ENCODE data around the gene LIPI.

Gene LIPI

DNA sequence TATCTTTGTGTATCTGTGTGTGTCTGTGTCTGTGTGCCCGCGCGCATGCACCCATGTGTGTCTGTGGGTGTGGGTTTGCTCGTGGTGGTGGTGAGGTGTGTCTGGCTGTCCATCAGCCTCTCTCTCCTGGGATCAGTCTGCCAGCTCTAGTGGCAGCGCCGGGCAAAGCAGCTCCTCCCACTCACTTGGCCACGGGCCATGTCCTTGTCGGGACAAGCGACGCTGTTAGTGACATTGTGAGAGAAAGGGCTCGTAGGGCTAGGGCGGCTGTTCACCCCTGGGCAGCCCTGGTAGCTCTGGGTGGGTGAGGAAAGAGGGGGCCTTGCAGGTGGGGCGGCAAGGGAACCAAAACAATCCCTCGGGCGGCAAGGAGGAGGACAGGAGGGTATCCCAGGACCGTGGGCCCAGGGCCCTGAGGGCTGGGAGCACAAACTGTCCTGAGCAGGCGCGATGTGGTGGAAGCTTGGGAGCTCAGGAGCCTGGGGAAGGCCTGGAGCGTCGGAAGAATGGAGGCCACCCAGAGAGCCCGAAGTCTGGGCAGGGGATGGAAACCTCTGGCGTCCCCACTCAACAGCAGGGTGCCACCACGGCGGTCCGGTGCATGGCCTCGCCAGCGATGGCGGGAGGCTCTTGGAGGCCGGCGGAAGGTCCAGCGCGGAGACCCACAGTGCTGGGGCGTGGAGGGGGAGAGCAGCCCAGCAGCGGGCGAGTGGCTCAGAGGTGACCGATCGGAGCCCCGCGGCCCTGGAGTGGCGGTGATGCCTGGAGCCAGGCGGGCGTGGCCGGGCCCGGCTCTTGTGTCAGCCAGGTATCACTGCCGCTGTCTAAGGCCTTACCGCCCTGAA lies 140.5 kb downstream of the LIPI start:
- ChIA-PET POLR2A (no interaction called here), CTCF (no interaction called here)
- no peaks in the 10 kb centered on the region; a peak in 1 of 3 replicates for H3K36me3 ChIP-seq (ENCODE audit: control insufficient read depth in 2 of 2, insufficient read depth in 1 of 2, low read length in 2 of 2)
- no peaks in the 10 kb centered on the region for H3K4me1 ChIP-seq (ENCODE audit: control insufficient read depth, insufficient read depth, low read length)
- H3K27ac ChIP-seq (ENCODE audit: extremely low read depth, low read depth, low read length), result no peak overlapping the region
- H3K9me3 ChIP-seq (ENCODE audit: control insufficient read depth, insufficient read depth, low read depth, low read length), result no peaks in the 10 kb centered on the region
- H3K4me3 ChIP-seq (ENCODE audit: low read depth, low read length), result no peak overlapping the region
- TF ChIP-seq ZNF791 (tag by site-specific recombination; IDR thresholded peaks at IDR 0.05) (no peak), MEIS1 (CRISPR knock-in tag; IDR thresholded peaks at IDR 0.05; ENCODE audit: borderline replicate concordance) (no peak), TSHZ1 (tag by site-specific recombination; IDR thresholded peaks at IDR 0.05; ENCODE audit: borderline replicate concordance) (no peak), ZNF416 (tag by site-specific recombination; IDR thresholded peaks at IDR 0.05) (no peak), ZNF449 (tag by site-specific recombination; IDR thresholded peaks at IDR 0.05) (no peak), ZNF274 (IDR thresholded peaks at IDR 0.05; ENCODE audit: low read length) (no peak), ZNF274 (tag by site-specific recombination; IDR thresholded peaks at IDR 0.05; ENCODE audit: borderline replicate concordance) (no peak), ZFP69B (tag by site-specific recombination; IDR thresholded peaks at IDR 0.05) (no peak), SCRT1 (tag by site-specific recombination; IDR thresholded peaks at IDR 0.05; ENCODE audit: borderline replicate concordance) (no peak), ZNF521 (tag by site-specific recombination; IDR thresholded peaks at IDR 0.05) (no peak), ZNF670 (tag by site-specific recombination; IDR thresholded peaks at IDR 0.05; ENCODE audit: low read depth) (no peak), ZNF623 (tag by site-specific recombination; IDR thresholded peaks at IDR 0.05) (no peak), TCF7L2 (IDR thresholded peaks at IDR 0.05; ENCODE audit: borderline replicate concordance, low read depth, low read length) (no peak)
- TF ChIP-seq, protein P1, sequence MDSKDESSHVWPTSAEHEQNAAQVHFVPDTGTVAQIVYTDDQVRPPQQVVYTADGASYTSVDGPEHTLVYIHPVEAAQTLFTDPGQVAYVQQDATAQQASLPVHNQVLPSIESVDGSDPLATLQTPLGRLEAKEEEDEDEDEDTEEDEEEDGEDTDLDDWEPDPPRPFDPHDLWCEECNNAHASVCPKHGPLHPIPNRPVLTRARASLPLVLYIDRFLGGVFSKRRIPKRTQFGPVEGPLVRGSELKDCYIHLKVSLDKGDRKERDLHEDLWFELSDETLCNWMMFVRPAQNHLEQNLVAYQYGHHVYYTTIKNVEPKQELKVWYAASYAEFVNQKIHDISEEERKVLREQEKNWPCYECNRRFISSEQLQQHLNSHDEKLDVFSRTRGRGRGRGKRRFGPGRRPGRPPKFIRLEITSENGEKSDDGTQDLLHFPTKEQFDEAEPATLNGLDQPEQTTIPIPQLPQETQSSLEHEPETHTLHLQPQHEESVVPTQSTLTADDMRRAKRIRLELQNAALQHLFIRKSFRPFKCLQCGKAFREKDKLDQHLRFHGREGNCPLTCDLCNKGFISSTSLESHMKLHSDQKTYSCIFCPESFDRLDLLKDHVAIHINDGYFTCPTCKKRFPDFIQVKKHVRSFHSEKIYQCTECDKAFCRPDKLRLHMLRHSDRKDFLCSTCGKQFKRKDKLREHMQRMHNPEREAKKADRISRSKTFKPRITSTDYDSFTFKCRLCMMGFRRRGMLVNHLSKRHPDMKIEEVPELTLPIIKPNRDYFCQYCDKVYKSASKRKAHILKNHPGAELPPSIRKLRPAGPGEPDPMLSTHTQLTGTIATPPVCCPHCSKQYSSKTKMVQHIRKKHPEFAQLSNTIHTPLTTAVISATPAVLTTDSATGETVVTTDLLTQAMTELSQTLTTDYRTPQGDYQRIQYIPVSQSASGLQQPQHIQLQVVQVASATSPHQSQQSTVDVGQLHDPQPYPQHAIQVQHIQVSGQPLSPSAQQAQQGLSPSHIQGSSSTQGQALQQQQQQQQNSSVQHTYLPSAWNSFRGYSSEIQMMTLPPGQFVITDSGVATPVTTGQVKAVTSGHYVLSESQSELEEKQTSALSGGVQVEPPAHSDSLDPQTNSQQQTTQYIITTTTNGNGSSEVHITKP (tag by site-specific recombination; IDR thresholded peaks at IDR 0.05), result no peak

GRCh38 chr21:14064296-14064645 lies 146.5 kb downstream of the LIPI start:
- H3K27ac ChIP-seq (ENCODE audit: extremely low read depth, low read depth, low read length), result no peak overlapping the region
- H3K4me3 ChIP-seq (ENCODE audit: low read depth, low read length), result no peak overlapping the region
- POLR2A ChIA-PET, result no interaction called here
- TF ChIP-seq ZNF121 (tag by site-specific recombination; IDR thresholded peaks at IDR 0.05) (no peak), ZNF19 (tag by site-specific recombination; IDR thresholded peaks at IDR 0.05; ENCODE audit: low read depth) (no peak), ZNF529 (tag by site-specific recombination; IDR thresholded peaks at IDR 0.05; ENCODE audit: insufficient replicate concordance) (no peak), ZNF366 (tag by site-specific recombination; conservative IDR thresholded peaks at IDR 0.05) (no peak), ZNF423 (tag by site-specific recombination; IDR thresholded peaks at IDR 0.05) (no peak), ZNF202 (tag by site-specific recombination; IDR thresholded peaks at IDR 0.05; ENCODE audit: borderline replicate concordance) (no peak), ZNF16 (tag by site-specific recombination; IDR thresholded peaks at IDR 0.05; ENCODE audit: low read depth) (no peak), FEZF1 (tag by site-specific recombination; IDR thresholded peaks at IDR 0.05) (no peak), ZNF341 (tag by site-specific recombination; IDR thresholded peaks at IDR 0.05; ENCODE audit: low read depth) (no peak), MEIS1 (CRISPR knock-in tag; IDR thresholded peaks at IDR 0.05; ENCODE audit: borderline replicate concordance) (no peak), ZNF18 (tag by site-specific recombination; IDR thresholded peaks at IDR 0.05) (no peak)

More at GRCh38 chr21:14064296-14064645, 146.5 kb downstream of the LIPI start:
- CTCF ChIA-PET, result no interaction called here
- H3K4me1 ChIP-seq (ENCODE audit: control insufficient read depth, insufficient read depth, low read length), result no peaks in the 10 kb centered on the region
- no peaks in the 10 kb centered on the region for H3K9me3 ChIP-seq (ENCODE audit: control insufficient read depth, insufficient read depth, low read depth, low read length)
- H3K36me3 ChIP-seq (ENCODE audit: control insufficient read depth in 2 of 2, insufficient read depth in 1 of 2, low read length in 2 of 2), result no peaks in the 10 kb centered on the region; a peak in 1 of 3 replicates
